K562 (cell line): Measurements from ENCODE around the gene ZNF43. TPM values are rescaled to one million over a fixed set of nuclear protein-coding genes. Genes with fewer than 3 reads are reported as not detected.

Source experiments
- ATAC-seq: fragments of 200-7000 bp; cut with Tn5 transposase; 3 replicates; pipeline ENCODE4 v1.9.1; 2020; ENCODE audit warnings: moderate library complexity
- BruUV-seq: library from RNA; stranded (reverse); fragments of 400-500 nt; replicated peaks from 2 replicates; lab custom pipeline; 2021; lab: Mats Ljungman, UMichigan
- CTCF ChIA-PET: fragments of 300-600 bp; formaldehyde crosslinking; extraction: SDS; loops from one replicate; lab custom pipeline; 2021; ENCODE audit warnings: low intra/inter-chr PET ratio; lab: Yijun Ruan, JAX
- POLR2A ChIA-PET: fragments of 300-600, 350-650 bp; sonication (Branson Sonifier 250); formaldehyde crosslinking; extraction: SDS; loops from one replicate; lab custom pipeline; 2021; ENCODE audit warnings: antibody characterized with exemption, inconsistent platforms; lab: Yijun Ruan, JAX
- DNase-seq, 4 experiments: peaks; one replicate each; pipeline versions ENCODE4 v3.0.0 to v3.0.0-alpha.2; 2011 to 2018; ENCODE audit warnings: low spot score in 3 of 4, mixed read lengths in 3 of 4; ENCODE audit errors: extremely low read depth in 1 of 4
- FAIRE-seq: peaks from 2 replicates; lab custom pipeline; 2011; peaks lifted over from hg19 to GRCh38; lab: Jason Lieb, UNC
- H2AFZ ChIP-seq: 2 replicates; pipeline ENCODE4 v1.6.0; 2011; ENCODE audit warnings: low read depth, low read length, control low read depth, inconsistent platforms
- H3K27ac ChIP-seq: fragments of 200-600 bp; 3 replicates; pipeline ENCODE4 v1.8.0; 2011; ENCODE audit warnings: low read depth, mild to moderate bottlenecking, control low read depth, inconsistent platforms, low read length, moderate library complexity, mixed read lengths; ENCODE audit errors: extremely low read depth
- H3K27me3 ChIP-seq, 2 experiments: fragments of 300-600 bp in 1 of 2; 2 replicates in 1 of 2; 3 replicates in 1 of 2; pipeline versions ENCODE4 v1.6.0 to v1.8.0; 2011; ENCODE audit warnings: inconsistent platforms in 2 of 2, low read length in 2 of 2, mild to moderate bottlenecking in 1 of 2, mixed read lengths in 1 of 2, moderate library complexity in 1 of 2; ENCODE audit not compliant: control insufficient read depth in 2 of 2, insufficient read depth in 2 of 2
- H3K36me3 ChIP-seq: fragments of 300-600 bp; 3 replicates; pipeline ENCODE4 v1.8.0; 2011; ENCODE audit warnings: mild to moderate bottlenecking, low read length, inconsistent platforms; ENCODE audit not compliant: control insufficient read depth, insufficient read depth
- H3K4me1 ChIP-seq, 2 experiments: fragments of 200-600 bp in 1 of 2; replicated peaks in 1 of 2; 2 replicates in 1 of 2; 3 replicates in 1 of 2; pipeline versions ENCODE4 v1.5.1 to v1.8.0; 2011; ENCODE audit warnings: inconsistent platforms in 2 of 2, low read length in 2 of 2, mild to moderate bottlenecking in 1 of 2, mixed read lengths in 1 of 2, moderate library complexity in 1 of 2; ENCODE audit not compliant: control insufficient read depth in 2 of 2, insufficient read depth in 2 of 2
- H3K4me2 ChIP-seq: 2 replicates; pipeline ENCODE4 v1.6.1; 2011; ENCODE audit warnings: low read length, control low read depth, inconsistent platforms, mixed read lengths; ENCODE audit not compliant: insufficient read depth
- H3K4me3 ChIP-seq: fragments of 200-600 bp; sonication (generic), shearing (Covaris generic); 2 replicates; pipeline ENCODE4 v1.5.1; 2016; ENCODE audit warnings: control low read depth, inconsistent platforms
- H3K79me2 ChIP-seq: fragments of 200-600 bp; 3 replicates; pipeline ENCODE4 v1.8.0; 2011; ENCODE audit warnings: low read length, inconsistent platforms; ENCODE audit not compliant: control insufficient read depth, insufficient read depth
- H3K9ac ChIP-seq, 2 experiments: 2 replicates each; pipeline versions ENCODE4 v1.6.0 to v1.6.1; 2011; ENCODE audit warnings: low read depth in 2 of 2, low read length in 2 of 2, control low read depth in 1 of 2, inconsistent platforms in 1 of 2, mild to moderate bottlenecking in 1 of 2, mixed read lengths in 1 of 2; ENCODE audit not compliant: insufficient read depth in 1 of 2
- H3K9me1 ChIP-seq: one replicate; pipeline ENCODE4 v1.6.0; 2011; ENCODE audit warnings: inconsistent platforms, mild to moderate bottlenecking, low read length, moderate library complexity; ENCODE audit not compliant: control insufficient read depth, insufficient read depth
- H3K9me3 ChIP-seq: replicated peaks from 2 replicates; pipeline ENCODE4 v1.5.1; 2011; ENCODE audit warnings: low read depth, low read length, inconsistent platforms; ENCODE audit not compliant: control insufficient read depth, insufficient read depth
- H4K20me1 ChIP-seq: replicated peaks from 2 replicates; pipeline ENCODE4 v1.6.1; 2011; ENCODE audit warnings: low read length, inconsistent platforms, mixed read lengths; ENCODE audit not compliant: control insufficient read depth, insufficient read depth
- ATF3 ChIP-seq, 2 experiments: fragments of 450-650 bp in 1 of 2; sonication (generic) in 1 of 2; formaldehyde crosslinking in 1 of 2; IDR thresholded peaks in 1 of 2; conservative IDR thresholded peaks in 1 of 2; 2 replicates each; pipeline versions ENCODE4 v1.6.1 to v1.8.1; 2016 to 2023; ENCODE audit warnings: mild to moderate bottlenecking in 2 of 2, moderate library complexity in 2 of 2, inconsistent platforms in 1 of 2, missing genetic modification reagents in 1 of 2
- CEBPG ChIP-seq, 3 experiments: fragments of 200-800 bp in 1 of 3; sonication (Bioruptor generic) in 1 of 3; sonication (generic) in 1 of 3; formaldehyde crosslinking in 1 of 3; IDR thresholded peaks in 2 of 3; conservative IDR thresholded peaks in 1 of 3; 2 replicates each; pipeline versions ENCODE4 v1.6.1 to v1.8.0; 2016 to 2022; ENCODE audit warnings: missing compliant biosample characterization in 2 of 3, missing genetic modification characterization in 2 of 3, mild to moderate bottlenecking in 1 of 3, missing genetic modification reagents in 1 of 3
- PHF8 ChIP-seq: fragments of 200-600 bp; sonication (generic); IDR thresholded peaks from 2 replicates; pipeline ENCODE4 v1.6.1; 2012; ENCODE audit warnings: mixed run types, mild to moderate bottlenecking, inconsistent platforms, low read length, moderate library complexity, borderline replicate concordance
- WGBS: fragments of 100-300 bp; shearing (Covaris generic); methylation state at CpG from one replicate; pipeline ENCODE4 v1.1.6; 2016; ENCODE audit warnings: low coverage, mixed read lengths; ENCODE audit not compliant: insufficient coverage; ENCODE audit errors: missing lambda C conversion rate; 5-methylcytosine and 5-hydroxymethylcytosine counted together
- in situ Hi-C: fragments of 300-500 bp; cut with MboI; formaldehyde crosslinking; loops from 4 replicates; pipeline ENCODE4 v1.15.0; 2018; ENCODE audit warnings: inconsistent platforms, mixed read lengths
- intact Hi-C: fragments of 100-400 bp; cut with micrococcal nuclease; formaldehyde crosslinking; loops from 2 replicates; pipeline ENCODE4 v1.14.2; 2022
- polyA plus RNA-seq, 8 experiments: library from polyadenylated mRNA; depleted of rRNA in 4 of 8; stranded (reverse) in 5 of 8; unstranded in 3 of 8; fragments of >200 nt; fragmentation: Nextera tagmentation in 2 of 8; fragmentation: Illumina TruSeq in 1 of 8; extraction: Ambion mirVana in 2 of 8; extraction: Trizol in 1 of 8; gene quantifications; 2 replicates each; pipeline versions ENCODE4 v1.2.1 to v1.2.3, GENCODE V29; 2011 to 2014; ENCODE audit warnings: inconsistent platforms in 1 of 8, missing spikeins in 1 of 8
- total RNA-seq, 7 experiments: library from RNA; depleted of rRNA in 6 of 7; stranded (reverse); fragments of >200 nt in 6 of 7; fragmentation: Illumina TruSeq in 2 of 7; extraction: Trizol in 2 of 7; gene quantifications; 2 replicates each; pipeline versions ENCODE4 v1.2.1 to v1.2.3, GENCODE V29; 2011 to 2021; ENCODE audit warnings: low replicate concordance in 1 of 7

Gene ZNF43
- total and polyA plus RNA-seq, 9 of the 15 experiments (the other 6 are each of a cell fraction or from before 2014, with no cell fraction given) = 3.6 to 18.6 (median 9.2) TPM

DNA sequence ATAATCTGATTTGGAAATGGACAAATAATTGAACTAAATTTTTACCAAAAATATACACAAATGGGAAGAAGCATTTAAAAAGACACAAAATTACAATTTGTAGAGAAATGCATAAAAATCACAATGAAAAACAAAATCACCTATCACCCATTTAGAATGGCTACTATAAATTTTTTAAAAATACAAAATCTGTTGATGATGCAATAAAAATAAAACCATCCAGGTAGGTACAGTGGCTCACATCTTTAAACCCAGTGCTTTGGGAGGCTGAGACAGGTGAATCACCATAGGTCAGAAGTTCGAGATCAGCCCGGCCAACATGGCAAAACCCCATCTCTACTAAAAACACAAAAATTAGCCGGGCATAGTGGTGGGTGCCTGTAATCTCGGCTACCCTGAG is 23.5 kb downstream of the ZNF43 start:
- H3K27me3 ChIP-seq = no peaks in the 10 kb centered on the region
- H3K9ac ChIP-seq = no peak overlapping the region
- H3K4me3 ChIP-seq = no peak overlapping the region
- no peak overlapping the region for H3K27ac ChIP-seq
- peaks cover 34% of the 10 kb centered on the region; the same call in 1 of the 3 replicates for H3K36me3 ChIP-seq
- CTCF ChIA-PET = no interaction called here
- no peak for FAIRE-seq
- POLR2A ChIA-PET = no interaction called here
- H3K9me1 ChIP-seq = no peaks in the 10 kb centered on the region
- no peak overlapping the region for H3K4me2 ChIP-seq
- intact Hi-C loops = no loop called here
- no peaks in the 10 kb centered on the region for H3K4me1 ChIP-seq
- 52% methylated on average over 4 of the region's 4 CpGs for WGBS
- no peak overlapping the region for H2AFZ ChIP-seq
- peaks cover 11% of the 10 kb centered on the region for H3K9me3 ChIP-seq
- no peak for ATAC-seq
- DNase-seq = no peak
- in situ Hi-C loops = no loop called here
- H3K79me2 ChIP-seq = no peaks in the 10 kb centered on the region
- no TSS peak for BruUV-seq
- H4K20me1 ChIP-seq = no peaks in the 10 kb centered on the region
- TF ChIP-seq ATF3 (IDR thresholded peaks at IDR 0.05) (peak; percentile 56), ATF3 (CRISPR knock-in tag; conservative IDR thresholded peaks at IDR 0.05) (no peak), PHF8 (no peak), CEBPG (CRISPR knock-in tag; IDR thresholded peaks at IDR 0.05) (no peak), CEBPG (tag; conservative IDR thresholded peaks at IDR 0.05 in 1 of 2, IDR thresholded peaks at IDR 0.05 in 1 of 2) (peak in 1 of 2 experiments; percentile 61; a peak in 1 of 4 replicates)
